ENCODE results near the gene MIF4GD. TPM values are rescaled to one million over a fixed set of nuclear protein-coding genes. Genes with fewer than 3 reads are reported as not detected.

Gene MIF4GD
- total and polyA plus RNA-seq, 2 experiments from 2014 or later, result 12.4 to 23.6 TPM

GRCh38 chr17:75228847-75229246 lies 42.2 kb downstream of the MIF4GD start:
- Histone ChIP-seq H2AFZ (no peak overlapping the region), H3K36me3 (replicated peaks; ENCODE audit: insufficient read depth, low read depth) (no peaks in the 10 kb centered on the region), H3K9me2 (replicated peaks; ENCODE audit: insufficient read depth) (no peaks in the 10 kb centered on the region), H3K27ac (no peak overlapping the region), H3K4me1 (ENCODE audit: insufficient read depth) (no peaks in the 10 kb centered on the region), H3K79me2 (no peaks in the 10 kb centered on the region), H3K9me3 (ENCODE audit: low read depth) (no peaks in the 10 kb centered on the region), H3K27me3 (no peaks in the 10 kb centered on the region), H3K4me2 (no peak overlapping the region), H3K4me3 (no peak overlapping the region), H4K20me1 (ENCODE audit: insufficient read depth, poor library complexity, severe bottlenecking) (no peaks in the 10 kb centered on the region)
- no peak for DNase-seq (ENCODE audit: low spot score)
- TF ChIP-seq CTCF (IDR thresholded peaks at IDR 0.05; ENCODE audit: poor library complexity) (no peak), EZH2 (IDR thresholded peaks at IDR 0.05; ENCODE audit: borderline replicate concordance) (no peak), EZH2phosphoT487 (IDR thresholded peaks at IDR 0.05; ENCODE audit: low read depth, severe bottlenecking, unreplicated experiment) (no peak)
- WGBS (ENCODE audit: low lambda C conversion rate, missing lambda C conversion rate), result 93% methylated on average over 4 of the region's 4 CpGs

GRCh38 chr17:75228305-75228704 lies 42.7 kb downstream of the MIF4GD start:
- TF ChIP-seq EZH2phosphoT487 (IDR thresholded peaks at IDR 0.05; ENCODE audit: low read depth, severe bottlenecking, unreplicated experiment) (no peak), CTCF (IDR thresholded peaks at IDR 0.05; ENCODE audit: poor library complexity) (no peak), EZH2 (IDR thresholded peaks at IDR 0.05; ENCODE audit: borderline replicate concordance) (no peak)
- Histone ChIP-seq H3K9me2 (replicated peaks; ENCODE audit: insufficient read depth) (no peaks in the 10 kb centered on the region), H3K36me3 (replicated peaks; ENCODE audit: insufficient read depth, low read depth) (no peaks in the 10 kb centered on the region), H2AFZ (no peak overlapping the region), H3K4me1 (ENCODE audit: insufficient read depth) (no peaks in the 10 kb centered on the region), H3K4me3 (no peak overlapping the region), H4K20me1 (ENCODE audit: insufficient read depth, poor library complexity, severe bottlenecking) (no peaks in the 10 kb centered on the region), H3K27me3 (no peaks in the 10 kb centered on the region), H3K9me3 (ENCODE audit: low read depth) (no peaks in the 10 kb centered on the region), H3K27ac (no peak overlapping the region), H3K4me2 (no peak overlapping the region), H3K79me2 (no peaks in the 10 kb centered on the region)
- DNase-seq (ENCODE audit: low spot score), result no peak
- 93% methylated on average over 2 of the region's 2 CpGs for WGBS (ENCODE audit: low lambda C conversion rate, missing lambda C conversion rate)

GRCh38 chr17:75227729-75228128 lies 43.3 kb downstream of the MIF4GD start:
- Histone ChIP-seq H4K20me1 (ENCODE audit: insufficient read depth, poor library complexity, severe bottlenecking) (no peaks in the 10 kb centered on the region), H2AFZ (no peak overlapping the region), H3K9me2 (replicated peaks; ENCODE audit: insufficient read depth) (no peaks in the 10 kb centered on the region), H3K4me3 (no peak overlapping the region), H3K9me3 (ENCODE audit: low read depth) (no peaks in the 10 kb centered on the region), H3K36me3 (replicated peaks; ENCODE audit: insufficient read depth, low read depth) (no peaks in the 10 kb centered on the region), H3K4me1 (ENCODE audit: insufficient read depth) (no peaks in the 10 kb centered on the region), H3K27ac (no peak overlapping the region), H3K27me3 (no peaks in the 10 kb centered on the region), H3K79me2 (no peaks in the 10 kb centered on the region), H3K4me2 (no peak overlapping the region)
- no peak for TF ChIP-seq CTCF (IDR thresholded peaks at IDR 0.05; ENCODE audit: poor library complexity)
- TF ChIP-seq EZH2phosphoT487 (IDR thresholded peaks at IDR 0.05; ENCODE audit: low read depth, severe bottlenecking, unreplicated experiment), result no peak
- TF ChIP-seq EZH2 (IDR thresholded peaks at IDR 0.05; ENCODE audit: borderline replicate concordance), result no peak
- DNase-seq (ENCODE audit: low spot score), result no peak
- WGBS (ENCODE audit: low lambda C conversion rate, missing lambda C conversion rate), result 81% methylated on average over 5 of the region's 5 CpGs

- Histone ChIP-seq H3K36me3 (replicated peaks; ENCODE audit: insufficient read depth, low read depth) (no peaks in the 10 kb centered on the region), H3K9me3 (ENCODE audit: low read depth) (no peaks in the 10 kb centered on the region), H3K9me2 (replicated peaks; ENCODE audit: insufficient read depth) (no peaks in the 10 kb centered on the region), H3K27ac (no peak overlapping the region), H2AFZ (no peak overlapping the region), H3K27me3 (no peaks in the 10 kb centered on the region), H3K4me1 (ENCODE audit: insufficient read depth) (no peaks in the 10 kb centered on the region), H4K20me1 (ENCODE audit: insufficient read depth, poor library complexity, severe bottlenecking) (no peaks in the 10 kb centered on the region), H3K79me2 (no peaks in the 10 kb centered on the region), H3K4me3 (no peak overlapping the region), H3K4me2 (no peak overlapping the region)
- TF ChIP-seq EZH2phosphoT487 (IDR thresholded peaks at IDR 0.05; ENCODE audit: low read depth, severe bottlenecking, unreplicated experiment) (no peak), EZH2 (IDR thresholded peaks at IDR 0.05; ENCODE audit: borderline replicate concordance) (no peak), CTCF (IDR thresholded peaks at IDR 0.05; ENCODE audit: poor library complexity) (no peak)
- DNase-seq (ENCODE audit: low spot score), result no peak
- 88% methylated on average over 14 of the region's 14 CpGs for WGBS (ENCODE audit: low lambda C conversion rate, missing lambda C conversion rate)
Observed at GRCh38 chr17:75225016-75225415, 46.0 kb downstream of the MIF4GD start.
